Measurements from ENCODE around the gene FAM20C.
"Not testable (repeated sequence)": the region's sequence is repeated elsewhere in the genome, so short reads cannot be mapped to it uniquely, and the experiment has no call there.

FAM20C gene

GRCh38 chr7:297141-297540, 104.8 kb downstream of the FAM20C start:
- not testable (repeated sequence) for DNase-seq

GRCh38 chr7:297611-298374, 105.4 kb downstream of the FAM20C start:
- DNase-seq, result no peak

- DNase-seq, result no peak
These were observed 106.0 kb downstream of the FAM20C start for GRCh38 chr7:298375-298702.

GRCh38 chr7:298743-299142, 106.4 kb downstream of the FAM20C start:
- no peak for DNase-seq

- no peak for DNase-seq
These were observed 106.8 kb downstream of the FAM20C start for GRCh38 chr7:299169-299568.

GRCh38 chr7:299628-300027, 107.3 kb downstream of the FAM20C start:
- DNase-seq, result no peak

- DNase-seq, result no peak
These were observed 107.7 kb downstream of the FAM20C start for GRCh38 chr7:300048-300447.

- no peak for DNase-seq
These were observed 108.3 kb downstream of the FAM20C start for GRCh38 chr7:300546-301290.

- DNase-seq, result no peak
These were observed 109.1 kb downstream of the FAM20C start for GRCh38 chr7:301291-302053.

- DNase-seq, result no peak
These were observed 110.0 kb downstream of the FAM20C start for GRCh38 chr7:302054-302992.

GRCh38 chr7:303425-303824, 111.1 kb downstream of the FAM20C start:
- DNase-seq, result no peak

- no peak for DNase-seq
These were observed 111.7 kb downstream of the FAM20C start for GRCh38 chr7:303884-304573.

- no peak for DNase-seq
These were observed 112.4 kb downstream of the FAM20C start for GRCh38 chr7:304574-305409.

- no peak for DNase-seq
These were observed 113.2 kb downstream of the FAM20C start for GRCh38 chr7:305410-306151.

- DNase-seq, result no peak
These were observed 115.6 kb downstream of the FAM20C start for GRCh38 chr7:307970-308369.

GRCh38 chr7:309586-310228, 117.3 kb downstream of the FAM20C start:
- DNase-seq, result no peak

Measured in NCI-H226 (cell line).